Osteoblast (primary cell): Measurements from ENCODE around the gene WDFY1. TPM values are rescaled to one million over a fixed set of nuclear protein-coding genes. Genes with fewer than 3 reads are reported as not detected.
A peak's percentile ranks its signal among the peaks of the same experiment; 100 is the strongest.

Experiments
- DNase-seq: peaks from one replicate; pipeline ENCODE4 v3.0.0; 2011; ENCODE audit warnings: low spot score, mixed read lengths; ENCODE audit not compliant: insufficient read length; ENCODE audit errors: missing footprints
- H2AFZ ChIP-seq: 2 replicates; pipeline ENCODE4 v1.6.0; 2011; ENCODE audit warnings: mild to moderate bottlenecking, low read length
- H3K27ac ChIP-seq: 2 replicates; pipeline ENCODE4 v1.5.1; 2011; ENCODE audit warnings: mild to moderate bottlenecking, low read depth, low read length, moderate library complexity
- H3K27me3 ChIP-seq: 2 replicates; pipeline ENCODE4 v1.6.0; 2012; ENCODE audit warnings: mild to moderate bottlenecking, control low read depth, inconsistent platforms, low read length, moderate library complexity; ENCODE audit not compliant: insufficient read depth
- H3K36me3 ChIP-seq: 2 replicates; pipeline ENCODE4 v1.5.1; 2011; ENCODE audit warnings: mild to moderate bottlenecking, low read length, control low read depth, moderate library complexity; ENCODE audit not compliant: insufficient read depth
- H3K4me1 ChIP-seq: 2 replicates; pipeline ENCODE4 v1.5.1; 2011; ENCODE audit warnings: mild to moderate bottlenecking, low read length, control low read depth, moderate library complexity; ENCODE audit not compliant: insufficient read depth
- H3K4me2 ChIP-seq: 2 replicates; pipeline ENCODE4 v1.6.0; 2011; ENCODE audit warnings: mild to moderate bottlenecking, low read length; ENCODE audit not compliant: insufficient read depth
- H3K4me3 ChIP-seq: fragments of 200-600 bp; sonication (generic); 3 replicates; pipeline ENCODE4 v1.5.1; 2012; ENCODE audit warnings: mild to moderate bottlenecking, low read length, inconsistent platforms; ENCODE audit not compliant: insufficient read depth
- H3K79me2 ChIP-seq: 2 replicates; pipeline ENCODE4 v1.6.0; 2012; ENCODE audit warnings: mild to moderate bottlenecking, low read length, control low read depth, inconsistent platforms; ENCODE audit not compliant: insufficient read depth
- H3K9me3 ChIP-seq: 2 replicates; pipeline ENCODE4 v1.5.1; 2011; ENCODE audit warnings: low read depth, low read length, control low read depth
- H4K20me1 ChIP-seq: 2 replicates; pipeline ENCODE4 v1.6.0; 2012; ENCODE audit warnings: mild to moderate bottlenecking, low read length, control low read depth; ENCODE audit not compliant: insufficient read depth
- CTCF ChIP-seq: IDR thresholded peaks from 2 replicates; pipeline ENCODE4 v1.5.1; 2011; ENCODE audit warnings: mild to moderate bottlenecking, low read depth, low read length, moderate library complexity; ENCODE audit errors: extremely low read depth
- total RNA-seq: library from RNA; depleted of rRNA; stranded (reverse); fragments of >200 nt; gene quantifications from 2 replicates; pipeline ENCODE4 v1.2.3, GENCODE V29; 2012

Gene WDFY1
- total RNA-seq, 1 donor: 74.6 TPM

- Histone ChIP-seq H3K27me3 (no peaks in the 10 kb centered on the region), H3K79me2 (peaks cover 36% of the 10 kb centered on the region), H4K20me1 (no peaks in the 10 kb centered on the region), H3K4me1 (peaks cover 6% of the 10 kb centered on the region), H3K27ac (no peak overlapping the region), H3K9me3 (no peaks in the 10 kb centered on the region), H3K4me2 (no peak overlapping the region), H3K4me3 (no peak overlapping the region), H2AFZ (no peak overlapping the region), H3K36me3 (peaks cover 58% of the 10 kb centered on the region)
- TF ChIP-seq CTCF: no peak
- no peak for DNase-seq
These were observed 44.6 kb downstream of the WDFY1 start for GRCh38 chr2:223900531-223900930.

- no peak overlapping the region for H3K27ac ChIP-seq
- H4K20me1 ChIP-seq: no peaks in the 10 kb centered on the region
- H3K36me3 ChIP-seq: peaks cover 57% of the 10 kb centered on the region
- H3K27me3 ChIP-seq: no peaks in the 10 kb centered on the region
- no peak overlapping the region for H3K4me3 ChIP-seq
- no peak for TF ChIP-seq CTCF
- peaks cover 31% of the 10 kb centered on the region for H3K79me2 ChIP-seq
- no peak overlapping the region for H2AFZ ChIP-seq
- H3K9me3 ChIP-seq: no peaks in the 10 kb centered on the region
- H3K4me1 ChIP-seq: peaks cover 6% of the 10 kb centered on the region
- no peak for DNase-seq
- H3K4me2 ChIP-seq: no peak overlapping the region
These were observed 45.1 kb downstream of the WDFY1 start for GRCh38 chr2:223900066-223900465.

- Histone ChIP-seq H3K4me3 (no peak overlapping the region), H3K9me3 (no peaks in the 10 kb centered on the region), H3K79me2 (peaks cover 24% of the 10 kb centered on the region), H3K27me3 (no peaks in the 10 kb centered on the region), H3K27ac (no peak overlapping the region), H3K4me1 (peaks cover 6% of the 10 kb centered on the region), H2AFZ (no peak overlapping the region), H3K4me2 (no peak overlapping the region), H4K20me1 (no peaks in the 10 kb centered on the region), H3K36me3 (peaks cover 68% of the 10 kb centered on the region)
- DNase-seq: no peak
- TF ChIP-seq CTCF: no peak
These were observed 47.3 kb downstream of the WDFY1 start for GRCh38 chr2:223897669-223898330.

- no peak for TF ChIP-seq CTCF
- H3K27ac ChIP-seq: peak overlapping the region; percentile 56
These were observed 48.3 kb downstream of the WDFY1 start for GRCh38 chr2:223896833-223897311.

More at GRCh38 chr2:223896833-223897311, 48.3 kb downstream of the WDFY1 start:
- H3K4me1 ChIP-seq: peaks cover 6% of the 10 kb centered on the region
- no peak overlapping the region for H3K4me3 ChIP-seq
- H4K20me1 ChIP-seq: no peaks in the 10 kb centered on the region
- peaks cover 64% of the 10 kb centered on the region for H3K36me3 ChIP-seq
- H3K79me2 ChIP-seq: peaks cover 21% of the 10 kb centered on the region
- H2AFZ ChIP-seq: no peak overlapping the region
- H3K27me3 ChIP-seq: no peaks in the 10 kb centered on the region
- H3K4me2 ChIP-seq: no peak overlapping the region
- peak; percentile 47 for DNase-seq
- H3K9me3 ChIP-seq: no peaks in the 10 kb centered on the region
